ENCODE data around the gene KIRREL3.
"Not testable (repeated sequence)": the region's sequence is repeated elsewhere in the genome, so short reads cannot be mapped to it uniquely, and the experiment has no call there.

KIRREL3 gene

DNA sequence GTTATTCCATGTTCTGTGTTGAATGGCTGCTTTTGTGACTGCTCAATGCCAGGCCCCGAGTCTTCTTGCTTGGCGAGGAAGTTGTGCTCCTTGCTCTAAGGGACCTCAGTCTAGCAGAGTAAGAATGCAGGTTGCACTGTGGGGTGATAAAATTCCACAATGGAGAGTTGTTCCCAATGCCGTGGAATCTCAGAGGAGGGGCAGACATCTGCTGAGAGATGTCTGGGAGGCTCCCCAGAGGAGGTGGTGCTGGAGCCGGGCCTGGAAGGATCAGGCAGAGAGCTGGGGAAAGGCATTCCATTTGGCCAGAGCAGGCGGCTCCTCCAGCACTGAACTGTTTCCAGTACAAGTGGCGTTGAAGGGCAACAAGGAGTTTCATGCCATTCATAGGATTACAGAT lies 589.9 kb downstream of the KIRREL3 start:
- no peak for DNase-seq

- DNase-seq = no peak
These were observed 591.0 kb downstream of the KIRREL3 start for GRCh38 chr11:126409620-126409985.

DNA sequence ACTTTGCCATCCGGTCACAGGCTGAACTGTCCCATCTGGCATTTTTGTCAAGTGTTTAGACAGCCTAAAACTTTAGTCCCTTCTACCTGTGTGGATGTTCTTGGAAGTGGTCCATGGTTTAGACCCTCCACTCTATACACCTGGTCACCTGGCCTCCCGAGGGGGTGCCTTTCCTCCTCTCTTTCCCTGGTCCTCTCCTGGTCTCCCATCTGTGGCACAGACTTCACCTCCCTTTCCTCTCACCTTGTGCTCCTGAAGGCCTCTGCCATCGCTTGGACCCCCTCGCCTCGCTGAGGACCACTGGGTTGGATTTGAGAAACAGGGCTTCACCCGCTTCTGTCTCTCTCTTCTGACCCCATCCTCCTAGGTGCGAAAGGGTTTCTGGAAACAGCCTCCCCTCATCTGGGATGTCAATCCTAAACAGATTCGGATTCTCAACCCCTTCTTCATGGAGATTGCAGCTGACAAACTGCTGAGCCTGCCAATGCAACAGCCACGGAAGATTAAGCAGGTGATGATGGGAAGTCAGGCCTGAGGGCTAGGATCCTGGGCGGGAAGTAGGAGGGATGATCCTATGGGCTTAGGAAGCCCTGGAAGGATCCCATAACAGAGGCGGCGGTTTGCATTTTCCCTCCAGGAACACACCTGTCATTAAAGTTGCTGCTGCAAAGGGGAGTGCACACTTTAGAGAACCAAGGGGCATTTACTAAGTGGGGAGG lies 591.5 kb downstream of the KIRREL3 start:
- no peak for DNase-seq

- DNase-seq = no peak
These were observed 592.1 kb downstream of the KIRREL3 start for GRCh38 chr11:126408496-126408895.

DNA sequence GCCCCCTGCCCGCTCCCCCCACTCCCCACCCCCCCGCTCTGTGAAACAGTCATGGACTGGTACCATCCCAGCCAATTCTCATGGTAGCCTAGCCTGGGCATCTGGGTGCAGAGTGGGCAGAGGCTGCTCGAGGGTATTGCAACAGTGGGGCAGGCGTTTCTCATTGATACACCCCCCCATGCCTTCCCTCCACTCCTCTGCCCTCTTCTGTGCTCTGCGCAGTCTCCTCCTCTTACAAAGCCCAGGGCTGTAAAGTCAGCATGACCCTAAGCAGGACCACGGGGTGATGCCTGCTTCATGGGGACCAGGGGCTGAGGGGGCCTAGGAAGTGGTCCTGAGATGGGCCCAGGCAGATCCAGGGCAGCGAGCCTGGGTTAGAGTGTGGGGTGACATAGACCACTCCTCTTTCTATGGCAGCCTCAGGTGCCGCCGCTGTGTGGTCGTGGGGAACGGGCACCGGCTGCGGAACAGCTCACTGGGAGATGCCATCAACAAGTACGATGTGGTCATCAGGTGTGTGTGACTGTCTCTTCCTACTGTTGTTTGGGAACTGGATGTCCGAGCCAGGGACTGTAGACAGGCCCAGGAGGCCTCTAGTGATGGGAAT lies 592.8 kb downstream of the KIRREL3 start:
- DNase-seq = no peak

DNA sequence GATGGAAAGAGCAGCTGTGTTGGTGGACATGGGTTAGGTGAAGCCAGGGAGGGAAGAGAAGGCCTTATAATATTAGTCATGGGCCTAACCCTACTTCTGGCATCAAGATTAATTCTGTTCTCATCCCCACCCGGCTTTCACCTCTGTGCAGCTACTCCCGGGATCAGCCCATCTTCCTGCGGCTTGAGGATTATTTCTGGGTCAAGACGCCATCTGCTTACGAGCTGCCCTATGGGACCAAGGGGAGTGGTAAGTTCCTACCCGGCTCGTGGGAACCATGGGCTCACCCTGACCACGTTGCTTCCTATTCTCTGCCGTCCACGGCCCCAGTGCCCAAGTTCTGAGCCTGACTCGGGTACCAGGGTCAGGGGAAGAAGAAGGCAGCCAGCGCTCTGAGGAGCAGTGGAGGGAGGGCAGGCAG lies 593.5 kb downstream of the KIRREL3 start:
- no peak for DNase-seq

- DNase-seq = no peak
These were observed 594.2 kb downstream of the KIRREL3 start for GRCh38 chr11:126406368-126406767.

- DNase-seq = no peak
These were observed 594.7 kb downstream of the KIRREL3 start for GRCh38 chr11:126405906-126406305.

GRCh38 chr11:126405374-126405773 lies 595.2 kb downstream of the KIRREL3 start:
- no peak for DNase-seq

DNA sequence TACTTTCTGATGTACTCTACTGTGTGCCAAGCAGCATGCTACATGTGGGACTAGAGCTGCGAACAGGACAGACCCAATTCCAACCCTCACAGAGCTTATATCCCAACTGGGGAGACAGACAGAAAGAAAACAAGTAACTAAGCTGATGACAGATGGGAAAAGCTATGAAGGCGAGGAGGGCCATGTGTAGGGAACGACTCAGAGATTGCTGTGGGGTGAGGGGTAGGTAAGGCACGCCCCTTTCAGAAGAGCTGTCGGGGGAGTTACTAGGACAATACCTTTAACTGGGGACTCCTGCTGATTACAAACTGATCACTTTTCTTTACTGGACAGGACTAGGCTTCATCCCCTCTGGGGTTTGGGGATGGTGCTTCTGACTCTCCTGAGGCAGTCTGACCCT lies 596.2 kb downstream of the KIRREL3 start:
- no peak for DNase-seq

DNA sequence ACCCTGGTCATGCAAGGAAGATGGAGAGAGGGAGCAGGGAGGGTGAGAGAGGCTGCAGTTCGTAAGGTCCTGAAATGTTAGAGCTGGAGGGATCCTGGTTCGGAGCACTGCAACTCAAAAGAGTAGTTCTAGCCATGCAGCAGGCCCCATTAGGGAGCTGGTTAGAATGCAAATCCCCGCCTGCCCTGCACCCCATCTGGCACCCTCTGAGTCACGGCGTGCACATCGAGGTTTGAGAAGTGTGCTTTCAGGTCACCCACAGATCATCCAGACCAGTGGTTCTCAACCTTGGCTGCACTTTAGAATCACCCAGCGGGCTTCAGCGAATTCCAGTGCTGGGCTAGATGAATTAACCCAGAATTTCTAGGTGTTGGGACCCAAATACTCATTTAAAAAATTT lies 596.9 kb downstream of the KIRREL3 start:
- DNase-seq = no peak

- no peak for DNase-seq
These were observed 597.5 kb downstream of the KIRREL3 start for GRCh38 chr11:126403022-126403581.

DNA sequence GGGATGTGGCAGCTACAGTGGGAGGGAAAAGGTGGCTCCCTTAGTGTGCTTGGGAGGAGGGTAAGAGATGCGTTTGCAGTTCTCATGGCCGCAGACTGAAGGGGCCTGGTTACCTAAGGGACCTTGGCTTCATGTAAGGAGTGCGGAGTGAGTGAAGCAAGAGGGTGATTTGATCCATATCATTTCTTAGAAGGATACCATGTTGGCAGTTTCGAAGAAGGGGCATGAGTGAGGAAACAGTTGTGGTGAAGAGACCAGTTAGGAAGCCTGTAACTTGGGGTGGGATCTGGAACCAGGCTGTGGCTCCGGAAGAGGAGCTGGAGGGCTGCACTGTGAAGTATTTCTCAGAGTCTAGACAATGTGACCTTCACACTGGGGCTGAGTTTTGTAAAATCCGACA lies 600.1 kb downstream of the KIRREL3 start:
- no peak for DNase-seq

DNA sequence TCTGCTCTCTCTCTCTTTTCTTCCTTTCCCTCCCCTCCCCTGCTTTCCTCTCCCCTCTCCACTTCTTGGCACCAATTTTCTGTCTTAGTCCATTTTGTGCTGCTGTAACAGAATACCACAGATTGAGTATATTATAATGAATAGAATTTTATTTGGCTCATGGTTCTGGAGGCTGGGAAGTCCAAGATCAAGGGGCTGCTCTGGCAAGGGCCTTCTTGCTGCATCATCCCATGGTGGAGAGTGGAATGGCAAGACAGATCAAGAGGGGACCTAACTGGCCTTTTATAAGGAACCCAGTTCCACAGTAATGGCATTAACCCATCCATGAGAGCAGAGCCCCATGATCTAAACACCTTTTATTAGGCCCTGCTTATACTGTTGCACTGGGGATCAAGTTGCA lies 600.6 kb downstream of the KIRREL3 start:
- no peak for DNase-seq

DNA sequence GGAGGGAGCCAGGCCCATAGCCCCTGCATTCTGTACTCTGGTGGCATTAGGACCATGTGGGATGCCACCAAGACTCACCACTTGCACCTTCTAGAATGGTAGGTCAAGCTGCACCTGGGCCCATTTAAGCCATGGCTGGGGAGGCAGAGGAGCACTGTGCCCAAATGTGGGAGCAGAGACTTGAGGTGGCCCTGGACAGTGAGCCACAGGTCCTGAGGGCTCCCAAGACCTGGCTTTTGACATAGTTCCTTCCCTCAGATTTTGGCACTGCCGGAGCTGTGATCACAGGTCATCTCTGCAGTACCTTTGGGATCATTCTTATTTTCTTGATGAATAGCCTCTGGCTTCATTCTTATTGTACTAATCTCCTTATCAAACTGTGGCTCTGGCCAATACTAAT lies 601.8 kb downstream of the KIRREL3 start:
- no peak for DNase-seq

DNA sequence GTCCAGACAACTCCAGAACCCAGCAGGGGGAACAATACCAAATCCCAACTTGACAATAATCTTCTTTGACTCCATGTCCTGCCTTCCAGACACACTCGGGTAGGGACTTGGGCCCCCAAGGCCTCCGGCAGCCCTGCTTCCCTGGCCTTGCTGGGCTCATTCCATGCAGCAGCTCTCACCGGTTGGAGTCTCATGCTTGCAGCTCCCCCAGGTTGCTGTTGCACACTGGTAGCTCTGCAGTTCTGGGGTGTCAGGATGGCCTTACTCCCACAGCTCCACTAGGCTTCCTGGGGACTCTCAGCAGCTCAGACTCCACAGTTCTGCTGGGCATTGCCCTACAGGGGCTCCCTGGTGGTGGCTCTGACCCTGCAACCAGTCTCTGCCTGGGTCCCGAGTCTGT lies 602.3 kb downstream of the KIRREL3 start:
- no peak for DNase-seq

DNA sequence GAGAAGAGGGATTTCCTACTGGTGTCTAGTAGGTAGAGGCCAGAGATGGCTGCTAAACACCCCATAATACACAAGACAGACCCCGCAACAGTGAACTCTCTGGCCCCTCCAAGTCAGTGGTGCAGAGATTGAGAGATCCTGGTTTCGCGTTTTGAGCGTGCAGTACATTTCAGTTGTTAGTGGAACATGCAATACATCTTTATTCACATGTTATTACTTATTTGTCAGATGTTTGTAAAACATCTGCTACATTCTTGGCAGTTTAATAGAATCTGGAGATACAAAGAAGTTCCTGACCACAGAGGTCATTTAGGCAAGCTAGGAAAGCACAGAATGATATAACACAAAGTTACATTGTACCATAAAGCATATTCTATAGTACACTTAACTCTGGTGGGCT lies 603.6 kb downstream of the KIRREL3 start:
- DNase-seq = no peak

DNA sequence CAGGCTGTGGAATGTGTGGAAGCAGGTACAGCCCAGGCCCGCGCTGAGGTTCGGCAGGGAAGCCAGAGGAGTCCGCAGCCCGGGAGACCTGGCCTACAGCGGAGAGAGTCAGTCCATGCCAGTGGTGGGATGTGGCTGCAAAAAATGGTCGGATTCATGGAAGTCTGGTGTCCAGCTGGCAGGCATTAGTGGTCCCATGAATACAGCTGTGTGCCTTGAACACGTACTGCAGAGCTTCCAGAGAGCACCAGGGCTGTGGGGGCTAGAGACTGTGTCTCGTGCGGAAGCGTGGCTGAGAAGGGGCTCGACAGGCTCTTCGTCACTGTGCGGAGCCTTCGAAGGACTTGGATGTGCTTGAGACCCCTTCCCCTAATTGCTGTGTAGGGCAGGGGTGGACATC lies 604.3 kb downstream of the KIRREL3 start:
- DNase-seq = not testable (repeated sequence)

DNA sequence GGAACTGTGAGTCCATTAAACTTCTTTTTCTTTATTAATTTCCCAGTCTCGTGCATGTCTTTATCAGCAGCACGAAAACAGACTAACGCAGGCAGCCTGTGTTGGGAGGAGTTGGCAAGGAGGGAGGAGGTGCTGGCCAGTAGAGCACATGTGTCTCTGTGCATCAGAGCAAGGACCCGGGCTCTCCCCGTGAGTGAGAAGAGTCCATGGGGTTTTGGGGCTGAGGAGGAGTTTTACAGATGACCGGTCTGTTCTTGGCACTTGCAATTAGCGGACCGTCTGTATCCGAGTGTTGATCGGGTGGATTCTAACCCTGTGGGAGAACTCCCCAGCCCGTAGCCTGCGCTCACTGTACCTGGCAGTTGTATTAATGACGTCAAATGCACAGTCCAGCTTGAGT lies 604.8 kb downstream of the KIRREL3 start:
- not testable (repeated sequence) for DNase-seq

GRCh38 chr11:126394634-126395072 lies 605.9 kb downstream of the KIRREL3 start:
- DNase-seq = not testable (repeated sequence)

GRCh38 chr11:126394036-126394435 lies 606.5 kb downstream of the KIRREL3 start:
- DNase-seq = no peak

DNA sequence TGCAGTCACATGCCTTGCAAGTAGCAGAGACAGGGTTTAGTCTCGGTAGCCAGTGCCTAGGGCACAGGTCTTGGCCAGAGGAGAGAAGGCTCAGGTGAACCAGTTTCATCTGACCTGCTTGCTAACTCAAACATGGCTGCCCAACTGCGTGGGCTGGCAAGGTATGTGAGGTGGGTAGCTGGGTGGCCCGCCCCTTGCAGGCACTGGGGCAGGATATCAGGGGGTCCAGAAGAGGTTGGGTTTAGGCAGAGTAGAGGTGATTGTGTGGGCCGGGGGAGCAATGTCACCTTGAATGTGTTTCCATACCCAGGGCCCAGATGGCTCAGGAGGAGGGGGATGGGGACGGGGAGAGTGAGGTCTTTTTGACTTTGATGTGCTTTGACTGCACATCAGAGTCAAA lies 607.4 kb downstream of the KIRREL3 start:
- no peak for DNase-seq

DNA sequence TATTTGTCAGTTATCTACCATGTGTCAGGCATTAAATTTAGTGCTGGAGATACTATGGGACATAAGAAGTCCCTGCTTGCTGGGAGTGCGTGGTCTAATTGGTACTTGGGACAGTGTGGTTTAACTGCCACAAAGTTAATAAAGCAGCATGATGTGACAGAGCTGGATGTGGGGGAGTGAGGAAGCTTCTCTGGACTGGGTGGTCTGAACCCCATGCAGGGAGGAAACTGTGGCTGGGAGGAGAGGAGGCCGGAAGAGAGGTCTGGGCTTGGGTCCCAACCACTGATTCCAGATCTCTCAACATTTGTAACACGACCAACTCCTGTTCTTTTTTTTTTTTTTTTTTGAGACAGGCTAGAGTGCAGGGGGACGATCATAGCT lies 607.9 kb downstream of the KIRREL3 start:
- no peak for DNase-seq

DNA sequence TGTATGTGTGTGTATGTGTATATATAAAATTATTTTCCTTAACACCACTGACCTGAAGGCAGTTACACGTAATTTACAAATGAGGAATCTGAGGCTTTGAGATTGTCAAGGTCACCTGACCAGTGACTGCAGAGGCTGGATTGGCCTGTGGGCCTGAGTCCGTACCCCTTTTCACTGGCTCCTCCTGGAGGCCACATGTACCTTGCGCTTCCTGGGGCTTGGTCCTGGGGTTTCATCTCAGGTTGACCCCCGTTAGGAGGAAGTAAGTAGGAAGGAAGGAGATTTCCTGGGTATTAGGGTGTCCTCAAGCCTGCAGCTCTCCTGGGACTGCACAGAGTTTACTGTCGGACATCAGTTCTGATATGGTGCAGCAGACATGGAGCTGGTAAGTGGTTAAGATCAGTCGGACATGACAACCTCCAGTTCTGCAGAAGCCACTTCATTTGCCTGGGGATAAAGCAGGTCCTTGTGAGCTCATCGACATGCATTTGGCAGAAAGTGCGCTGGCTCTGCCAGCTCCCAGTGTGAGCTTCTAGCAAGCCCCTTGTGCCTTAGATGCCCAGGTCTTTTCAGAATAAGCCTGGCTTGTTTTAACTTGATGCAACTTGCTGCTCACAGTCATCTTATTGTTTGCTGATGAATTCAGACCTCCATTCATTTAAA lies 608.5 kb downstream of the KIRREL3 start:
- peak; percentile 30 for DNase-seq
